ENCODE data around the gene PDSS2.

DNA sequence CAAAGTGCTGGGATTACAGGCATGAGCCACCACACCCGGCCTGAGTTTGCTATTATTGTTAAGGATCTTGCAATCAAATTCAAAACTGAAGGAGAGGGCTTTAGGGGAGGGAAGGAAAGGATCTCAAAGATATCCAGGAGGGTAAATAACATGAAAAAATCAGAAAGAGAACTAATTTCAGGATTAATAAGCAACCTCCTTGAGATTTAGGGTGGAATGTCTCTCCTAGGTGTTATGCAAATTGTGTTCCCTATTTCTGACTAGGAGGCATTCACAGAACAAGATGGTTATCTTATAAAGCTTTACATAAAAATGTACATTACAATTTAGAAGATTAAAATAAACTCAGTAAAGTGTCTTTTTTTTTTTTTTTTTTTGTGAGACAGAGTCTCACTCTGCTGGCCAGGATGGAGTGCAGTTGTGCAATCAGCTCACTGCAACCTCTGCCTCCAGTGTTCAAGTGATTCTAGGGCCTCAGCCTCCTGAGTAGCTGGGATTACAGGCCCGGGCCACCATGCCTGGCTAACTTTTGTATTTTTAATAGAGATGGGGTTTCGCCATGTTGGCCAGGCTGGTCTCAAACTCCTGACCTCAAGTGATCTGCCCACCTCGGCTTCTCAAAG is 252.0 kb downstream of the PDSS2 start:
- TF ChIP-seq CTCF (IDR thresholded peaks at IDR 0.05) (no peak), POLR2A (IDR thresholded peaks at IDR 0.05) (no peak)
